GM23338 (cell line): ENCODE measurements around the gene TMEM187. TPM values are rescaled to one million over a fixed set of nuclear protein-coding genes. Genes with fewer than 3 reads are reported as not detected.
A peak's percentile ranks its signal among the peaks of the same experiment; 100 is the strongest.

Experiments
- ATAC-seq: fragments of 200-7000 bp; cut with Tn5 transposase; 3 replicates; pipeline ENCODE4 v1.9.1; 2020
- DNase-seq: peaks from one replicate; pipeline ENCODE4 v3.0.0-alpha.2; 2015; ENCODE audit warnings: low spot score
- H2AFZ ChIP-seq: fragments of 200-600 bp; sonication (generic); 2 replicates; pipeline ENCODE4 v1.8.0; 2016; ENCODE audit warnings: antibody characterized with exemption, mild to moderate bottlenecking, moderate library complexity
- H3F3A ChIP-seq: fragments of 200-600 bp; sonication (generic); replicated peaks from 2 replicates; pipeline ENCODE4 v1.8.0; 2017; ENCODE audit warnings: antibody characterized with exemption, mixed run types, low read depth
- H3K27ac ChIP-seq: fragments of 200-600 bp; sonication (generic); 2 replicates; pipeline ENCODE4 v1.6.1; 2016; ENCODE audit warnings: low read depth
- H3K27me3 ChIP-seq: fragments of 200-600 bp; sonication (generic); 2 replicates; pipeline ENCODE4 v1.8.0; 2016; ENCODE audit warnings: mild to moderate bottlenecking, mixed run types, moderate library complexity; ENCODE audit not compliant: insufficient read depth
- H3K36me3 ChIP-seq: fragments of 200-600 bp; sonication (generic); 2 replicates; pipeline ENCODE4 v1.8.0; 2016; ENCODE audit warnings: mild to moderate bottlenecking; ENCODE audit not compliant: insufficient read depth
- H3K4me1 ChIP-seq: fragments of 200-600 bp; sonication (generic); 2 replicates; pipeline ENCODE4 v1.8.0; 2016; ENCODE audit warnings: mild to moderate bottlenecking, moderate library complexity; ENCODE audit not compliant: insufficient read depth
- H3K4me2 ChIP-seq: fragments of 200-600 bp; sonication (generic); 2 replicates; pipeline ENCODE4 v1.7.1; 2017; ENCODE audit warnings: mixed run types
- H3K4me3 ChIP-seq: fragments of 200-600 bp; sonication (generic); 2 replicates; pipeline ENCODE4 v1.6.1; 2016; ENCODE audit warnings: mixed run types
- H3K79me2 ChIP-seq: fragments of 200-600 bp; sonication (generic); replicated peaks from 2 replicates; pipeline ENCODE4 v1.8.0; 2017; ENCODE audit warnings: mild to moderate bottlenecking; ENCODE audit not compliant: insufficient read depth
- H3K9me2 ChIP-seq: fragments of 200-600 bp; sonication (generic); 2 replicates; pipeline ENCODE4 v1.8.0; 2017; ENCODE audit not compliant: insufficient read depth
- H4K20me1 ChIP-seq: fragments of 200-600 bp; sonication (generic); replicated peaks from 2 replicates; pipeline ENCODE4 v1.8.0; 2017; ENCODE audit warnings: mild to moderate bottlenecking; ENCODE audit not compliant: insufficient read depth
- H3K27ac Mint-ChIP-seq: 2 replicates; pipeline ENCODE4 v1.8.0; 2020; ENCODE audit warnings: inconsistent platforms, mild to moderate bottlenecking, moderate library complexity, mixed read lengths
- H3K27me3 Mint-ChIP-seq: 3 replicates; pipeline ENCODE4 v1.8.0; 2022; ENCODE audit warnings: low read depth, mild to moderate bottlenecking, moderate library complexity, mixed read lengths, inconsistent platforms; ENCODE audit not compliant: insufficient read depth, poor library complexity
- H3K36me3 Mint-ChIP-seq: 3 replicates; pipeline ENCODE4 v1.8.0; 2021; ENCODE audit warnings: low read depth, mild to moderate bottlenecking, inconsistent platforms, moderate library complexity, mixed read lengths
- H3K4me1 Mint-ChIP-seq: 3 replicates; pipeline ENCODE4 v1.8.0; 2020; ENCODE audit warnings: mild to moderate bottlenecking, inconsistent platforms, mixed read lengths
- H3K4me3 Mint-ChIP-seq: 3 replicates; pipeline ENCODE4 v1.8.0; 2021; ENCODE audit warnings: moderate library complexity, mild to moderate bottlenecking, inconsistent platforms, mixed read lengths
- H3K9me3 Mint-ChIP-seq: 3 replicates; pipeline ENCODE4 v1.8.0; 2020; ENCODE audit warnings: moderate library complexity, mild to moderate bottlenecking, inconsistent platforms, mixed read lengths
- CREB1 ChIP-seq: fragments of 250-450 bp; sonication (Bioruptor Pico); IDR thresholded peaks from 2 replicates; pipeline ENCODE4 v1.5.0; 2020; ENCODE audit warnings: low read depth, mild to moderate bottlenecking, moderate library complexity
- EZH2phosphoT487 ChIP-seq: fragments of 200-600 bp; sonication (generic); IDR thresholded peaks from one replicate; pipeline ENCODE4 v1.8.1; 2018; ENCODE audit warnings: antibody characterized with exemption; ENCODE audit not compliant: unreplicated experiment
- STAT1 ChIP-seq: IDR thresholded peaks from one replicate; pipeline ENCODE4 v1.6.1; 2016; ENCODE audit warnings: antibody characterized with exemption; ENCODE audit not compliant: unreplicated experiment
- polyA plus RNA-seq: library from polyadenylated mRNA; unstranded; fragments of >200 nt; fragmentation: Nextera tagmentation; extraction: Ambion mirVana; gene quantifications from 2 replicates; pipeline ENCODE4 v1.2.1, GENCODE V29; 2016
- total RNA-seq: library from RNA; depleted of rRNA; stranded (reverse); fragments of >200 nt; shearing (Covaris generic); gene quantifications from 2 replicates; pipeline ENCODE4 v1.2.3, GENCODE V29; 2014
- TF ChIP-seq, protein P1 (sequence below), 2 experiments: fragments of 200-600 bp in 1 of 2; sonication (generic) in 1 of 2; conservative IDR thresholded peaks; 2 replicates each; pipeline versions ENCODE4 v1.5.1 to v1.6.1; 2016 to 2017; ENCODE audit warnings: antibody characterized with exemption in 2 of 2, low read depth in 2 of 2, mild to moderate bottlenecking in 2 of 2, moderate library complexity in 1 of 2
- TF ChIP-seq, protein P2 (sequence below): IDR thresholded peaks from 2 replicates; pipeline ENCODE4 v1.6.1; 2016; ENCODE audit warnings: antibody characterized with exemption

Gene TMEM187
- total and polyA plus RNA-seq, 2 experiments from 2014 or later = 2.5 to 4.4 TPM

GRCh38 chrX:153938226-153938786 lies 34.2 kb upstream of the TMEM187 start:
- ATAC-seq = no peak
- no peaks in the 10 kb centered on the region for H4K20me1 ChIP-seq
- no peaks in the 10 kb centered on the region for H3K9me2 ChIP-seq
- no peaks in the 10 kb centered on the region for H3K27me3 ChIP-seq
- Mint-ChIP-seq H3K27ac (no peak overlapping the region), H3K4me1 (peaks cover 24% of the 10 kb centered on the region), H3K27me3 (peaks cover 5% of the 10 kb centered on the region), H3K36me3 (peaks cover 5% of the 10 kb centered on the region; the same call in 1 of the 3 replicates), H3K4me3 (no peak overlapping the region), H3K9me3 (no peaks in the 10 kb centered on the region)
- no peak overlapping the region for H3K27ac ChIP-seq
- TF ChIP-seq, protein P1, sequence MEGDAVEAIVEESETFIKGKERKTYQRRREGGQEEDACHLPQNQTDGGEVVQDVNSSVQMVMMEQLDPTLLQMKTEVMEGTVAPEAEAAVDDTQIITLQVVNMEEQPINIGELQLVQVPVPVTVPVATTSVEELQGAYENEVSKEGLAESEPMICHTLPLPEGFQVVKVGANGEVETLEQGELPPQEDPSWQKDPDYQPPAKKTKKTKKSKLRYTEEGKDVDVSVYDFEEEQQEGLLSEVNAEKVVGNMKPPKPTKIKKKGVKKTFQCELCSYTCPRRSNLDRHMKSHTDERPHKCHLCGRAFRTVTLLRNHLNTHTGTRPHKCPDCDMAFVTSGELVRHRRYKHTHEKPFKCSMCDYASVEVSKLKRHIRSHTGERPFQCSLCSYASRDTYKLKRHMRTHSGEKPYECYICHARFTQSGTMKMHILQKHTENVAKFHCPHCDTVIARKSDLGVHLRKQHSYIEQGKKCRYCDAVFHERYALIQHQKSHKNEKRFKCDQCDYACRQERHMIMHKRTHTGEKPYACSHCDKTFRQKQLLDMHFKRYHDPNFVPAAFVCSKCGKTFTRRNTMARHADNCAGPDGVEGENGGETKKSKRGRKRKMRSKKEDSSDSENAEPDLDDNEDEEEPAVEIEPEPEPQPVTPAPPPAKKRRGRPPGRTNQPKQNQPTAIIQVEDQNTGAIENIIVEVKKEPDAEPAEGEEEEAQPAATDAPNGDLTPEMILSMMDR (conservative IDR thresholded peaks at IDR 0.05; ENCODE audit: low read depth in 2 of 2) = no peak
- H3F3A ChIP-seq = no peaks in the 10 kb centered on the region
- H2AFZ ChIP-seq = no peak overlapping the region
- no peak overlapping the region for H3K4me3 ChIP-seq
- H3K79me2 ChIP-seq = peaks cover 12% of the 10 kb centered on the region
- peak; percentile 22 for DNase-seq
- peaks cover 4% of the 10 kb centered on the region; the same call in 1 of the 2 replicates for H3K4me1 ChIP-seq
- no peak overlapping the region for H3K4me2 ChIP-seq
- H3K36me3 ChIP-seq = no peaks in the 10 kb centered on the region

GRCh38 chrX:153939573-153939972 lies 33.0 kb upstream of the TMEM187 start:
- Histone ChIP-seq H3F3A (no peaks in the 10 kb centered on the region), H3K4me1 (peaks cover 4% of the 10 kb centered on the region; the same call in 1 of the 2 replicates), H3K36me3 (no peaks in the 10 kb centered on the region), H3K27me3 (no peaks in the 10 kb centered on the region), H3K27ac (no peak overlapping the region), H3K4me3 (no peak overlapping the region), H3K9me2 (no peaks in the 10 kb centered on the region), H4K20me1 (no peaks in the 10 kb centered on the region), H3K4me2 (no peak overlapping the region), H2AFZ (no peak overlapping the region), H3K79me2 (no peaks in the 10 kb centered on the region)
- DNase-seq = no peak
- no peak for TF ChIP-seq CREB1
- TF ChIP-seq EZH2phosphoT487 = no peak
- TF ChIP-seq STAT1 = no peak
- TF ChIP-seq, protein P2, sequence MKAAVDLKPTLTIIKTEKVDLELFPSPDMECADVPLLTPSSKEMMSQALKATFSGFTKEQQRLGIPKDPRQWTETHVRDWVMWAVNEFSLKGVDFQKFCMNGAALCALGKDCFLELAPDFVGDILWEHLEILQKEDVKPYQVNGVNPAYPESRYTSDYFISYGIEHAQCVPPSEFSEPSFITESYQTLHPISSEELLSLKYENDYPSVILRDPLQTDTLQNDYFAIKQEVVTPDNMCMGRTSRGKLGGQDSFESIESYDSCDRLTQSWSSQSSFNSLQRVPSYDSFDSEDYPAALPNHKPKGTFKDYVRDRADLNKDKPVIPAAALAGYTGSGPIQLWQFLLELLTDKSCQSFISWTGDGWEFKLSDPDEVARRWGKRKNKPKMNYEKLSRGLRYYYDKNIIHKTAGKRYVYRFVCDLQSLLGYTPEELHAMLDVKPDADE = no peak
- TF ChIP-seq, protein P1 (conservative IDR thresholded peaks at IDR 0.05; ENCODE audit: low read depth in 2 of 2) = no peak
- no peaks in the 10 kb centered on the region for H3K9me3 Mint-ChIP-seq
- H3K4me3 Mint-ChIP-seq = no peak overlapping the region
- no peak for ATAC-seq
- H3K4me1 Mint-ChIP-seq = peaks cover 24% of the 10 kb centered on the region
- no peak overlapping the region for H3K27ac Mint-ChIP-seq
- peaks cover 3% of the 10 kb centered on the region; the same call in 1 of the 3 replicates for H3K36me3 Mint-ChIP-seq
- peaks cover 5% of the 10 kb centered on the region for H3K27me3 Mint-ChIP-seq
